ENCODE measurements around the gene CASK.

DNA sequence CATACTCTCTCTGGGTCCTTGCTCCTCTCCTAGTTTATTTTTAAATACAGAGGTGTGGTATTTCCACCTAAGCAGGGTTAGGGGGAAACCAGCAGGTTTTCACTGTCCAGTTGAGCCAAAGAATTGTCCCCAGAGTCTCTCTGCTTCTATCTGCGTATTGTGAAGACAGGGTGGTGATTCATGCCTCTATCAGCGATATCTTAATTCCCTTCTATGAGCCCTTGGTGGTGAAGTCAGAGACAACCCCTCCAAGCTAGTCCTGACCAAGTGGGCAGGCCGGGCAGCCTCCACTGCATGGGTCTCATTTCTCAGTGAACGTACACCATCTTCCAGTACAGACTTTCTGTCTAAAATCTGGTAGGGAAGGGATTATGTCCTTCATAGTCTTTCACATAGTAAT is 335.1 kb downstream of the CASK start:
- TF ChIP-seq TAF1 (IDR thresholded peaks at IDR 0.05; ENCODE audit: borderline replicate concordance, low read depth, low read length) (no peak), POLR2AphosphoS5 (IDR thresholded peaks at IDR 0.05; ENCODE audit: low read depth, low read length) (no peak)
